ENCODE data around the gene SPNS1.
"Not testable (repeated sequence)": the region's sequence is repeated elsewhere in the genome, so short reads cannot be mapped to it uniquely, and the experiment has no call there.

GRCh38 chr16:28969696-28970095 lies 4.9 kb upstream of the SPNS1 start:
- TF ChIP-seq EZH2phosphoT487 (IDR thresholded peaks at IDR 0.05; ENCODE audit: low read depth); CTCF (IDR thresholded peaks at IDR 0.05; ENCODE audit: low read depth, low read length): not testable (repeated sequence)
